K562 (cell line): ENCODE results near the gene PPM1M. TPM values are rescaled to one million over a fixed set of nuclear protein-coding genes. Genes with fewer than 3 reads are reported as not detected.

Experiments
- KLF13 ChIP-seq: fragments of 450-650 bp; IDR thresholded peaks from 2 replicates; pipeline ENCODE4 v1.6.1; 2016; ENCODE audit warnings: missing genetic modification characterization, low read depth, mild to moderate bottlenecking, missing compliant biosample characterization, moderate library complexity, borderline replicate concordance
- NFIC ChIP-seq: fragments of 450-650 bp; IDR thresholded peaks from 2 replicates; pipeline ENCODE4 v1.6.1; 2017; ENCODE audit warnings: mild to moderate bottlenecking, inconsistent platforms
- NRF1 ChIP-seq, 2 experiments: fragments of 450-650 bp; IDR thresholded peaks in 1 of 2; conservative IDR thresholded peaks in 1 of 2; 2 replicates each; pipeline ENCODE4 v1.6.1; 2014; ENCODE audit warnings: mild to moderate bottlenecking in 2 of 2
- REST ChIP-seq, 2 experiments: fragments of 450-650 bp; formaldehyde crosslinking in 1 of 2; IDR thresholded peaks; 2 replicates each; pipeline versions ENCODE4 v1.4.0 to v1.6.1; 2014 to 2020; ENCODE audit warnings: mild to moderate bottlenecking in 2 of 2, borderline replicate concordance in 1 of 2, low read depth in 1 of 2
- SMARCB1 ChIP-seq: IDR thresholded peaks from 2 replicates; pipeline ENCODE4 v1.6.1; 2011; ENCODE audit warnings: improper control_type of control experiment, low read depth; ENCODE audit not compliant: insufficient read length
- THRA ChIP-seq: fragments of 450-650 bp; IDR thresholded peaks from 2 replicates; pipeline ENCODE4 v1.6.1; 2017; ENCODE audit warnings: mild to moderate bottlenecking, moderate library complexity
- VEZF1 ChIP-seq: fragments of 200-800 bp; sonication (Bioruptor generic); IDR thresholded peaks from 2 replicates; pipeline ENCODE4 v1.6.1; 2017; ENCODE audit warnings: missing genetic modification characterization, missing compliant biosample characterization
- ZHX1 ChIP-seq: fragments of 150-350 bp; conservative IDR thresholded peaks from 2 replicates; pipeline ENCODE4 v1.6.1; 2014; ENCODE audit warnings: low read length
- ZNF12 ChIP-seq: sonication (generic); formaldehyde crosslinking; IDR thresholded peaks from 2 replicates; pipeline ENCODE4 v1.4.0; 2020; ENCODE audit warnings: mild to moderate bottlenecking, missing genetic modification reagents
- ZNF511 ChIP-seq: sonication (generic); formaldehyde crosslinking; IDR thresholded peaks from 2 replicates; pipeline ENCODE4 v1.8.0; 2022; ENCODE audit warnings: mild to moderate bottlenecking, missing genetic modification reagents
- polyA plus RNA-seq, 8 experiments: library from polyadenylated mRNA; depleted of rRNA in 4 of 8; stranded (reverse) in 5 of 8; unstranded in 3 of 8; fragments of >200 nt; fragmentation: Nextera tagmentation in 2 of 8; fragmentation: Illumina TruSeq in 1 of 8; extraction: Ambion mirVana in 2 of 8; extraction: Trizol in 1 of 8; gene quantifications; 2 replicates each; pipeline versions ENCODE4 v1.2.1 to v1.2.3, GENCODE V29; 2011 to 2014; ENCODE audit warnings: inconsistent platforms in 1 of 8, missing spikeins in 1 of 8
- total RNA-seq, 7 experiments: library from RNA; depleted of rRNA in 6 of 7; stranded (reverse); fragments of >200 nt in 6 of 7; fragmentation: Illumina TruSeq in 2 of 7; extraction: Trizol in 2 of 7; gene quantifications; 2 replicates each; pipeline versions ENCODE4 v1.2.1 to v1.2.3, GENCODE V29; 2011 to 2021; ENCODE audit warnings: low replicate concordance in 1 of 7

The PPM1M gene
- total and polyA plus RNA-seq, 9 of the 15 experiments (the other 6 are each of a cell fraction or from before 2014, with no cell fraction given): 1.4 to 9.2 (median 4.4) TPM

DNA sequence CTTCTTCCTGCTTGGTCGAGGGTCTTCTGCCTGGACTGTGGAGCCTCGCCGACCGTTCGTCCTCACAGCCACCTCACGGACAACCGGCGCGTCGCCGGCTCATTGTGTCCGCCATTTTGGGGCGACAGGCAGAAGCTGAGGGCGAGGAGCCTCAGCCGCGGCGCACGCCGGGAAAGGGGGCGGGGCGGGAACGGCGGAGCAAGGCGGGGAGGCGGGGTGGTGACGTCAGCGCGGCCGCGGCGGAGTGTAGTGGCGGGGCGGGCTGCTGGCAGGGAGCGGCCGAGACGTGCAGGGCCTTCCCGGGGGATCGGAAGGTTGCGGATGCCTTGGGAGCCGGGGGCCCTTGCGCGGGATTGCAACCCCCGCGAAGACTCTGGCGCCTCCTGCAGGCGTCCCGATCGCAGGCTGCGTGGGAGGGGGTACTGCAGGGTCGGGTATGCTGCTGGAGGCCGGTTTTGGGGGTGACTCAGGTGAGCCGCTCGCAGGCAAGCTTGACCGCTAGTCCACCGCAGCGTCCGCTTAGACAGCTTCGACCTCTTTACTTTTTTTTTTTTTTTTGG, 33.0 kb downstream of the PPM1M start, which contains the start of gene WDR82 (continued):
- TF ChIP-seq REST (IDR thresholded peaks at IDR 0.05; ENCODE audit: borderline replicate concordance) (peak; percentile 37; the same call in 1 of the 2 replicates), REST (CRISPR knock-in tag; IDR thresholded peaks at IDR 0.05; ENCODE audit: low read depth) (no peak), NRF1 (conservative IDR thresholded peaks at IDR 0.05 in 1 of 2, IDR thresholded peaks at IDR 0.05 in 1 of 2) (peak; percentile 36 to 49; a peak in 3 of 4 replicates), NFIC (peak; percentile 34; the same call in 1 of the 2 replicates), VEZF1 (CRISPR knock-in tag) (peak; percentile 90), ZNF511 (CRISPR knock-in tag) (no peak), ZHX1 (no peak; the same call in 1 of the 2 replicates), ZNF12 (CRISPR knock-in tag) (no peak), SMARCB1 (no peak), KLF13 (no peak), THRA (no peak)
